Esophagus squamous epithelium (tissue), 4 donors: ENCODE data around the gene ENOX1.

Experiments used
- CTCF ChIP-seq, 6 experiments: fragments of 450-650 bp in 4 of 6; fragments of 200-600 bp in 2 of 6; sonication (generic) in 2 of 6; IDR thresholded peaks; one replicate each; pipeline ENCODE4 v1.5.1; 2016 to 2019; ENCODE audit warnings: antibody characterized with exemption in 6 of 6, mild to moderate bottlenecking in 4 of 6, moderate library complexity in 4 of 6
- POLR2A ChIP-seq, 4 donors: fragments of 450-650 bp; IDR thresholded peaks; one replicate each; pipeline ENCODE4 v1.6.1; 2017; ENCODE audit warnings: antibody characterized with exemption in 4 of 4, mild to moderate bottlenecking in 4 of 4, moderate library complexity in 3 of 4

- TF ChIP-seq CTCF (IDR thresholded peaks at IDR 0.05) (no peak), POLR2A (IDR thresholded peaks at IDR 0.05) (no peak)
Measured at GRCh38 chr13:43693639-43694038, 93.1 kb downstream of the ENOX1 start.
